GM13976 (cell line): ENCODE results near the gene SYT13.
"Not testable (repeated sequence)": the region's sequence is repeated elsewhere in the genome, so short reads cannot be mapped to it uniquely, and the experiment has no call there.

Experiments used
- DNase-seq: peaks from one replicate; pipeline ENCODE4 v3.0.0; 2012; ENCODE audit warnings: low spot score
- CTCF ChIP-seq: IDR thresholded peaks from 2 replicates; pipeline ENCODE4 v1.5.1; 2012; ENCODE audit warnings: borderline replicate concordance, mild to moderate bottlenecking; ENCODE audit not compliant: insufficient read depth; ENCODE audit errors: extremely low read depth, missing control alignments, control extremely low read depth
- in situ Hi-C: fragments of 300-500 bp; cut with MboI; formaldehyde crosslinking; loops from one replicate; pipeline ENCODE4 v1.12.0; 2022; ENCODE audit warnings: low sequenced_read_pairs, mixed read lengths, inconsistent platforms; ENCODE audit not compliant: unreplicated experiment

Gene SYT13

GRCh38 chr11:45258982-45259530 is 27.1 kb downstream of the SYT13 start:
- TF ChIP-seq CTCF = no peak
- DNase-seq = no peak
- in situ Hi-C loops = no loop called here

- no peak for TF ChIP-seq CTCF
- in situ Hi-C loops = no loop called here
- no peak for DNase-seq
Observed at GRCh38 chr11:45254070-45254469, 32.1 kb downstream of the SYT13 start.

GRCh38 chr11:45253640-45254039 is 32.5 kb downstream of the SYT13 start:
- in situ Hi-C loops = no loop called here
- no peak for DNase-seq
- no peak for TF ChIP-seq CTCF

- no peak for TF ChIP-seq CTCF
- DNase-seq = no peak
- in situ Hi-C loops = no loop called here
Observed at GRCh38 chr11:45252877-45253276, 33.3 kb downstream of the SYT13 start.

GRCh38 chr11:45252134-45252856 is 33.8 kb downstream of the SYT13 start:
- TF ChIP-seq CTCF = peak; percentile 27
- DNase-seq = peak; percentile 71
- in situ Hi-C loops = no loop called here

GRCh38 chr11:45250035-45250718 is 36.0 kb downstream of the SYT13 start:
- TF ChIP-seq CTCF = no peak
- no peak for DNase-seq
- in situ Hi-C loops = no loop called here

GRCh38 chr11:45249372-45249771 is 36.8 kb downstream of the SYT13 start:
- DNase-seq, in situ Hi-C loops: not testable (repeated sequence)
